GM19328 (cell line): ENCODE data around the gene ZSWIM6.
"Not testable (repeated sequence)": the region's sequence is repeated elsewhere in the genome, so short reads cannot be mapped to it uniquely, and the experiment has no call there.

Experiments used
- ATAC-seq: cut with Tn5 transposase; IDR thresholded peaks from one replicate; pipeline ENCODE4 v1.9.1; 2021; ENCODE audit warnings: mild to moderate bottlenecking, moderate library complexity; ENCODE audit not compliant: unreplicated experiment

Gene ZSWIM6

GRCh38 chr5:61402970-61403900, 71.2 kb downstream of the ZSWIM6 start:
- no peak for ATAC-seq

GRCh38 chr5:61405511-61406295, 73.6 kb downstream of the ZSWIM6 start:
- no peak for ATAC-seq

GRCh38 chr5:61406497-61406896, 74.4 kb downstream of the ZSWIM6 start:
- not testable (repeated sequence) for ATAC-seq

- no peak for ATAC-seq
These were observed 75.7 kb downstream of the ZSWIM6 start for GRCh38 chr5:61407706-61408270.

- peak; percentile 99 for ATAC-seq
These were observed 76.6 kb downstream of the ZSWIM6 start for GRCh38 chr5:61408476-61409168.

- no peak for ATAC-seq
These were observed 77.5 kb downstream of the ZSWIM6 start for GRCh38 chr5:61409568-61409967.

- no peak for ATAC-seq
These were observed 78.8 kb downstream of the ZSWIM6 start for GRCh38 chr5:61410811-61411210.

GRCh38 chr5:61412361-61412760, 80.3 kb downstream of the ZSWIM6 start:
- ATAC-seq, result no peak

- not testable (repeated sequence) for ATAC-seq
These were observed 81.1 kb downstream of the ZSWIM6 start for GRCh38 chr5:61413205-61413604.

GRCh38 chr5:61414806-61415205, 82.7 kb downstream of the ZSWIM6 start:
- ATAC-seq, result no peak

GRCh38 chr5:61416010-61416409, 84.0 kb downstream of the ZSWIM6 start:
- no peak for ATAC-seq

GRCh38 chr5:61416420-61416819, 84.4 kb downstream of the ZSWIM6 start:
- ATAC-seq, result no peak

- no peak for ATAC-seq
These were observed 85.3 kb downstream of the ZSWIM6 start for GRCh38 chr5:61417340-61417739.

- no peak for ATAC-seq
These were observed 85.8 kb downstream of the ZSWIM6 start for GRCh38 chr5:61417851-61418250.

- no peak for ATAC-seq
These were observed 87.0 kb downstream of the ZSWIM6 start for GRCh38 chr5:61419106-61419505.

GRCh38 chr5:61420016-61420415, 88.0 kb downstream of the ZSWIM6 start:
- no peak for ATAC-seq

- not testable (repeated sequence) for ATAC-seq
These were observed 89.2 kb downstream of the ZSWIM6 start for GRCh38 chr5:61421262-61421661.

GRCh38 chr5:61423487-61424145, 91.6 kb downstream of the ZSWIM6 start:
- ATAC-seq, result no peak

- ATAC-seq, result no peak
These were observed 93.9 kb downstream of the ZSWIM6 start for GRCh38 chr5:61425918-61426317.

- no peak for ATAC-seq
These were observed 97.8 kb downstream of the ZSWIM6 start for GRCh38 chr5:61429906-61430305.
